CD14-positive monocyte (primary cell): ENCODE data around the gene LRRC47. TPM values are rescaled to one million over a fixed set of nuclear protein-coding genes. Genes with fewer than 3 reads are reported as not detected.
"Not testable (repeated sequence)": the region's sequence is repeated elsewhere in the genome, so short reads cannot be mapped to it uniquely, and the experiment has no call there.

Source experiments
- DNase-seq, 3 donors: peaks; one replicate each; pipeline ENCODE4 v3.0.0-alpha.2; 2011 to 2022
- H2AFZ ChIP-seq: 2 replicates; pipeline ENCODE4 v1.6.0; 2012; ENCODE audit warnings: mild to moderate bottlenecking, low read depth, low read length, inconsistent platforms; ENCODE audit not compliant: insufficient read depth, poor library complexity, severe bottlenecking
- H3K27ac ChIP-seq, 2 donors: 1 replicate in 1 of 2; 2 replicates in 1 of 2; pipeline ENCODE4 v1.5.1; 2012 to 2013; ENCODE audit warnings: low read length in 2 of 2, control low read depth in 1 of 2, inconsistent platforms in 1 of 2, low read depth in 1 of 2, mild to moderate bottlenecking in 1 of 2
- H3K27me3 ChIP-seq, 2 donors: one replicate each; pipeline versions ENCODE4 v1.6.0 to v1.6.1; 2011 to 2013; ENCODE audit warnings: low read length in 2 of 2; ENCODE audit not compliant: control insufficient read depth in 2 of 2, insufficient read depth in 2 of 2
- H3K36me3 ChIP-seq, 2 donors: replicated peaks in 1 of 2; 1 replicate in 1 of 2; 2 replicates in 1 of 2; pipeline versions ENCODE4 v1.5.1 to v1.6.1; 2012 to 2013; ENCODE audit warnings: low read length in 2 of 2, control low read depth in 1 of 2, inconsistent platforms in 1 of 2, mild to moderate bottlenecking in 1 of 2; ENCODE audit not compliant: insufficient read depth in 2 of 2, control insufficient read depth in 1 of 2
- H3K4me1 ChIP-seq, 2 donors: 1 replicate in 1 of 2; 2 replicates in 1 of 2; pipeline versions ENCODE4 v1.5.1 to v1.6.1; 2012 to 2013; ENCODE audit warnings: low read length in 2 of 2, control low read depth in 1 of 2, inconsistent platforms in 1 of 2, mild to moderate bottlenecking in 1 of 2, moderate library complexity in 1 of 2; ENCODE audit not compliant: insufficient read depth in 2 of 2, control insufficient read depth in 1 of 2
- H3K4me2 ChIP-seq: replicated peaks from 2 replicates; pipeline ENCODE3; 2012; ENCODE audit warnings: low read length, moderate library complexity, mild to moderate bottlenecking; ENCODE audit not compliant: poor library complexity, severe bottlenecking; ENCODE audit errors: extremely low read depth
- H3K4me3 ChIP-seq, 3 experiments: fragments of 200-600 bp in 1 of 3; sonication (generic) in 1 of 3; replicated peaks in 1 of 3; 1 replicate in 2 of 3; 2 replicates in 1 of 3; pipeline ENCODE4 v1.5.1; 2011 to 2013; ENCODE audit warnings: low read length in 3 of 3, mild to moderate bottlenecking in 3 of 3, control low read depth in 2 of 3, low read depth in 2 of 3, inconsistent platforms in 1 of 3, moderate library complexity in 1 of 3
- H3K79me2 ChIP-seq: 2 replicates; pipeline ENCODE4 v1.6.0; 2012; ENCODE audit warnings: mild to moderate bottlenecking, control low read depth, inconsistent platforms, low read length, moderate library complexity; ENCODE audit not compliant: insufficient read depth
- H3K9ac ChIP-seq: 2 replicates; pipeline ENCODE4 v1.6.0; 2017; ENCODE audit warnings: low read length, mild to moderate bottlenecking; ENCODE audit not compliant: insufficient read depth, poor library complexity, severe bottlenecking
- H3K9me3 ChIP-seq, 2 donors: replicated peaks in 1 of 2; 1 replicate in 1 of 2; 2 replicates in 1 of 2; pipeline versions ENCODE4 v1.5.1 to v1.6.1; 2012 to 2013; ENCODE audit warnings: low read length in 2 of 2, control low read depth in 1 of 2; ENCODE audit not compliant: control insufficient read depth in 1 of 2, insufficient read depth in 1 of 2
- H4K20me1 ChIP-seq: 2 replicates; pipeline ENCODE4 v1.6.0; 2012; ENCODE audit warnings: mild to moderate bottlenecking, low read length, control low read depth, moderate library complexity; ENCODE audit not compliant: insufficient read depth
- H3K27ac Mint-ChIP-seq, 7 donors: one replicate each; pipeline ENCODE4 v1.8.0; 2020; ENCODE audit warnings: mild to moderate bottlenecking in 7 of 7, mixed read lengths in 7 of 7, moderate library complexity in 6 of 7, inconsistent platforms in 2 of 7
- H3K27me3 Mint-ChIP-seq, 3 donors: one replicate each; pipeline ENCODE4 v1.8.0; 2021 to 2022; ENCODE audit warnings: low read depth in 3 of 3, mild to moderate bottlenecking in 3 of 3, mixed read lengths in 3 of 3, moderate library complexity in 3 of 3, inconsistent platforms in 1 of 3
- H3K36me3 Mint-ChIP-seq, 2 donors: one replicate each; pipeline ENCODE4 v1.8.0; 2020; ENCODE audit warnings: mixed read lengths in 2 of 2, inconsistent platforms in 1 of 2, mild to moderate bottlenecking in 1 of 2
- H3K4me1 Mint-ChIP-seq: one replicate; pipeline ENCODE4 v1.8.0; 2020; ENCODE audit warnings: mild to moderate bottlenecking, mixed read lengths
- H3K4me3 Mint-ChIP-seq, 2 donors: one replicate each; pipeline ENCODE4 v1.8.0; 2020; ENCODE audit warnings: mild to moderate bottlenecking in 2 of 2, mixed read lengths in 2 of 2, moderate library complexity in 1 of 2
- H3K9me3 Mint-ChIP-seq, 7 donors: one replicate each; pipeline ENCODE4 v1.8.0; 2020 to 2022; ENCODE audit warnings: mixed read lengths in 7 of 7, mild to moderate bottlenecking in 6 of 7, moderate library complexity in 6 of 7, inconsistent platforms in 2 of 7
- CTCF ChIP-seq: fragments of 200-600 bp; IDR thresholded peaks from one replicate; pipeline ENCODE4 v1.8.0; 2022; ENCODE audit warnings: antibody characterized with exemption, mild to moderate bottlenecking
- WGBS: methylation state at CpG from one replicate; pipeline ENCODE4 v1.1.5; 2013; ENCODE audit warnings: missing lambda C conversion rate; ENCODE audit not compliant: insufficient coverage; 5-methylcytosine and 5-hydroxymethylcytosine counted together
- intact Hi-C, 2 donors: fragments of 100-400 bp; cut with micrococcal nuclease; formaldehyde crosslinking; loops; one replicate each; pipeline versions ENCODE4 v1.15.0 to v1.15.1; 2023
- polyA plus RNA-seq, 3 donors: library from polyadenylated mRNA; depleted of rRNA in 1 of 3; unstranded in 2 of 3; stranded (reverse) in 1 of 3; fragments of 300-500 nt in 2 of 3; fragments of >200 nt in 1 of 3; fragmentation: Illumina TruSeq in 2 of 3; gene quantifications; 1 replicate in 2 of 3; 2 replicates in 1 of 3; pipeline ENCODE4 v1.2.3, GENCODE V29; 2012 to 2021

LRRC47 gene
- polyA plus RNA-seq, 3 donors, result 17.8 to 24.8 (median 18.0) TPM

- WGBS, result 100% methylated on average over 1 of the region's 2 CpGs
- H3K27me3 ChIP-seq, result no peaks in the 10 kb centered on the region
- peaks cover 6% of the 10 kb centered on the region for H3K4me1 Mint-ChIP-seq
- H3K4me3 Mint-ChIP-seq, result no peak overlapping the region
- H3K27ac ChIP-seq, result no peak overlapping the region
- no peak for TF ChIP-seq CTCF
- H3K9me3 Mint-ChIP-seq, result peaks cover 2 to 14% (median 11%) of the 10 kb centered on the region in 7 donors
- H4K20me1 ChIP-seq, result no peaks in the 10 kb centered on the region
- no peak overlapping the region for H3K9ac ChIP-seq
- H2AFZ ChIP-seq, result no peak overlapping the region
- peaks cover 0 to 6% (median 2%) of the 10 kb centered on the region in 3 donors for H3K27me3 Mint-ChIP-seq
- peaks cover 0 to 8% of the 10 kb centered on the region in 2 donors for H3K9me3 ChIP-seq
- peaks cover 19% of the 10 kb centered on the region in 2 donors for H3K36me3 Mint-ChIP-seq
- H3K36me3 ChIP-seq, result peaks cover 9 to 24% of the 10 kb centered on the region in 2 donors
- H3K4me1 ChIP-seq, result no peaks in the 10 kb centered on the region
- DNase-seq, result no peak
- no peaks in the 10 kb centered on the region for H3K79me2 ChIP-seq
- no peak overlapping the region for H3K27ac Mint-ChIP-seq
- intact Hi-C loops, result no loop called here
- H3K4me3 ChIP-seq, result no peak overlapping the region
- no peak overlapping the region for H3K4me2 ChIP-seq
Measured at GRCh38 chr1:3811595-3811911, 15.3 kb upstream of the LRRC47 start.

- H2AFZ ChIP-seq, H3K4me1 Mint-ChIP-seq, DNase-seq, H3K27me3 ChIP-seq, H3K27me3 Mint-ChIP-seq, H4K20me1 ChIP-seq, H3K27ac ChIP-seq, H3K27ac Mint-ChIP-seq, H3K4me1 ChIP-seq, H3K79me2 ChIP-seq, H3K9me3 ChIP-seq, H3K4me3 ChIP-seq, H3K4me2 ChIP-seq, H3K4me3 Mint-ChIP-seq, H3K9ac ChIP-seq, intact Hi-C loops: not testable (repeated sequence)
- 79% methylated on average over 1 of the region's 9 CpGs for WGBS
- peaks cover 8 to 14% of the 10 kb centered on the region in 2 donors for H3K36me3 ChIP-seq
- Mint-ChIP-seq H3K36me3 (peaks cover 11% of the 10 kb centered on the region in 2 donors), H3K9me3 (peaks cover 3 to 20% (median 16%) of the 10 kb centered on the region in 7 donors)
Measured at GRCh38 chr1:3810149-3810761, 14.0 kb upstream of the LRRC47 start.
